ENCODE results near the gene CTU1.

CTU1 gene

GRCh38 chr19:51148580-51148979 lies 40.4 kb upstream of the CTU1 start:
- H2AFZ ChIP-seq (ENCODE audit: low read depth, low read length) = no peak overlapping the region
- H3K27me3 ChIP-seq (ENCODE audit: low read depth, low read length) = peaks cover 55% of the 10 kb centered on the region
- H3K4me1 ChIP-seq (ENCODE audit: low read length) = no peaks in the 10 kb centered on the region
- no peak overlapping the region for H3K9ac ChIP-seq (ENCODE audit: low read length)
- TF ChIP-seq CTCF (IDR thresholded peaks at IDR 0.05; ENCODE audit: low read depth, low read length) = no peak
- TF ChIP-seq EZH2phosphoT487 (IDR thresholded peaks at IDR 0.05; ENCODE audit: low read depth) = no peak
- H3K27ac ChIP-seq (ENCODE audit: low read length) = no peak overlapping the region
- no peaks in the 10 kb centered on the region for H3K36me3 ChIP-seq (replicated peaks; ENCODE audit: low read depth, low read length)
- H4K20me1 ChIP-seq (ENCODE audit: insufficient read depth, low read length) = no peaks in the 10 kb centered on the region
- H3K4me3 ChIP-seq (ENCODE audit: low read length) = no peak overlapping the region
- H3K4me2 ChIP-seq (ENCODE audit: low read length) = no peak overlapping the region
- no peaks in the 10 kb centered on the region for H3K9me3 ChIP-seq (ENCODE audit: insufficient read depth, low read length)
- H3K79me2 ChIP-seq (ENCODE audit: low read length) = no peaks in the 10 kb centered on the region

- no peak for TF ChIP-seq CTCF (IDR thresholded peaks at IDR 0.05; ENCODE audit: low read depth, low read length)
- no peak for TF ChIP-seq EZH2phosphoT487 (IDR thresholded peaks at IDR 0.05; ENCODE audit: low read depth)
- Histone ChIP-seq H3K9me3 (ENCODE audit: insufficient read depth, low read length) (no peaks in the 10 kb centered on the region), H3K36me3 (replicated peaks; ENCODE audit: low read depth, low read length) (no peaks in the 10 kb centered on the region), H3K4me3 (ENCODE audit: low read length) (no peak overlapping the region), H3K9ac (ENCODE audit: low read length) (no peak overlapping the region), H3K4me2 (ENCODE audit: low read length) (no peak overlapping the region), H4K20me1 (ENCODE audit: insufficient read depth, low read length) (no peaks in the 10 kb centered on the region), H3K79me2 (ENCODE audit: low read length) (no peaks in the 10 kb centered on the region), H2AFZ (ENCODE audit: low read depth, low read length) (no peak overlapping the region), H3K4me1 (ENCODE audit: low read length) (no peaks in the 10 kb centered on the region), H3K27ac (ENCODE audit: low read length) (no peak overlapping the region), H3K27me3 (ENCODE audit: low read depth, low read length) (peaks cover 48% of the 10 kb centered on the region)
Observed at GRCh38 chr19:51147663-51148062, 39.5 kb upstream of the CTU1 start.

GRCh38 chr19:51146751-51147150 lies 38.5 kb upstream of the CTU1 start:
- H3K27me3 ChIP-seq (ENCODE audit: low read depth, low read length) = peaks cover 41% of the 10 kb centered on the region
- H3K36me3 ChIP-seq (replicated peaks; ENCODE audit: low read depth, low read length) = no peaks in the 10 kb centered on the region
- H3K27ac ChIP-seq (ENCODE audit: low read length) = no peak overlapping the region
- H3K9me3 ChIP-seq (ENCODE audit: insufficient read depth, low read length) = no peaks in the 10 kb centered on the region
- H3K79me2 ChIP-seq (ENCODE audit: low read length) = no peaks in the 10 kb centered on the region
- no peak overlapping the region for H3K9ac ChIP-seq (ENCODE audit: low read length)
- H3K4me1 ChIP-seq (ENCODE audit: low read length) = no peaks in the 10 kb centered on the region
- H3K4me3 ChIP-seq (ENCODE audit: low read length) = no peak overlapping the region
- H2AFZ ChIP-seq (ENCODE audit: low read depth, low read length) = no peak overlapping the region
- no peak overlapping the region for H3K4me2 ChIP-seq (ENCODE audit: low read length)
- TF ChIP-seq CTCF (IDR thresholded peaks at IDR 0.05; ENCODE audit: low read depth, low read length) (no peak), EZH2phosphoT487 (IDR thresholded peaks at IDR 0.05; ENCODE audit: low read depth) (no peak)
- no peaks in the 10 kb centered on the region for H4K20me1 ChIP-seq (ENCODE audit: insufficient read depth, low read length)

- H3K4me1 ChIP-seq (ENCODE audit: low read length) = no peaks in the 10 kb centered on the region
Observed at GRCh38 chr19:51145916-51146493, 37.8 kb upstream of the CTU1 start.

More at GRCh38 chr19:51145916-51146493, 37.8 kb upstream of the CTU1 start:
- no peaks in the 10 kb centered on the region for H3K36me3 ChIP-seq (replicated peaks; ENCODE audit: low read depth, low read length)
- no peak overlapping the region for H2AFZ ChIP-seq (ENCODE audit: low read depth, low read length)
- peaks cover 42% of the 10 kb centered on the region for H3K27me3 ChIP-seq (ENCODE audit: low read depth, low read length)
- no peak overlapping the region for H3K4me2 ChIP-seq (ENCODE audit: low read length)
- H3K79me2 ChIP-seq (ENCODE audit: low read length) = no peaks in the 10 kb centered on the region
- H3K9me3 ChIP-seq (ENCODE audit: insufficient read depth, low read length) = no peaks in the 10 kb centered on the region
- H3K9ac ChIP-seq (ENCODE audit: low read length) = no peak overlapping the region
- H4K20me1 ChIP-seq (ENCODE audit: insufficient read depth, low read length) = no peaks in the 10 kb centered on the region
- TF ChIP-seq EZH2phosphoT487 (IDR thresholded peaks at IDR 0.05; ENCODE audit: low read depth) = no peak
- no peak for TF ChIP-seq CTCF (IDR thresholded peaks at IDR 0.05; ENCODE audit: low read depth, low read length)
- H3K27ac ChIP-seq (ENCODE audit: low read length) = no peak overlapping the region
- H3K4me3 ChIP-seq (ENCODE audit: low read length) = no peak overlapping the region

Data from OCI-LY3 (cell line).